PFSK-1 (cell line): ENCODE measurements around the gene RAP1GAP2.

ENCODE experiments used
- FOXP2 ChIP-seq: optimal IDR thresholded peaks from 2 replicates; pipeline ENCODE3; 2011; ENCODE audit warnings: borderline replicate concordance, control low read depth, inconsistent platforms; ENCODE audit not compliant: insufficient read depth; ENCODE audit errors: extremely low read length, extremely low read depth
- POLR2AphosphoS5 ChIP-seq: IDR thresholded peaks from 2 replicates; pipeline ENCODE4 v1.6.1; 2012; ENCODE audit warnings: low read depth, mild to moderate bottlenecking, control low read depth, low read length, moderate library complexity
- SIN3A ChIP-seq: IDR thresholded peaks from 2 replicates; pipeline ENCODE4 v1.6.1; 2012; ENCODE audit warnings: mild to moderate bottlenecking, low read length, moderate library complexity, borderline replicate concordance; ENCODE audit not compliant: insufficient read depth
- TAF1 ChIP-seq: IDR thresholded peaks from 2 replicates; pipeline ENCODE4 v1.6.1; 2012; ENCODE audit warnings: low read length, control low read depth, borderline replicate concordance; ENCODE audit not compliant: insufficient read depth
- TF ChIP-seq, protein P1 (sequence below), 2 experiments: IDR thresholded peaks; 2 replicates each; pipeline versions ENCODE4 v1.6.1 to v1.8.0; 2011 to 2012; ENCODE audit warnings: low read depth in 2 of 2, low read length in 2 of 2, control low read depth in 1 of 2, inconsistent platforms in 1 of 2, mild to moderate bottlenecking in 1 of 2, moderate library complexity in 1 of 2; ENCODE audit not compliant: insufficient read depth in 1 of 2

GRCh38 chr17:3026125-3026855 is 230.1 kb downstream of the RAP1GAP2 start:
- TF ChIP-seq SIN3A (no peak), POLR2AphosphoS5 (no peak), TAF1 (no peak), FOXP2 (no peak)
- TF ChIP-seq, protein P1, sequence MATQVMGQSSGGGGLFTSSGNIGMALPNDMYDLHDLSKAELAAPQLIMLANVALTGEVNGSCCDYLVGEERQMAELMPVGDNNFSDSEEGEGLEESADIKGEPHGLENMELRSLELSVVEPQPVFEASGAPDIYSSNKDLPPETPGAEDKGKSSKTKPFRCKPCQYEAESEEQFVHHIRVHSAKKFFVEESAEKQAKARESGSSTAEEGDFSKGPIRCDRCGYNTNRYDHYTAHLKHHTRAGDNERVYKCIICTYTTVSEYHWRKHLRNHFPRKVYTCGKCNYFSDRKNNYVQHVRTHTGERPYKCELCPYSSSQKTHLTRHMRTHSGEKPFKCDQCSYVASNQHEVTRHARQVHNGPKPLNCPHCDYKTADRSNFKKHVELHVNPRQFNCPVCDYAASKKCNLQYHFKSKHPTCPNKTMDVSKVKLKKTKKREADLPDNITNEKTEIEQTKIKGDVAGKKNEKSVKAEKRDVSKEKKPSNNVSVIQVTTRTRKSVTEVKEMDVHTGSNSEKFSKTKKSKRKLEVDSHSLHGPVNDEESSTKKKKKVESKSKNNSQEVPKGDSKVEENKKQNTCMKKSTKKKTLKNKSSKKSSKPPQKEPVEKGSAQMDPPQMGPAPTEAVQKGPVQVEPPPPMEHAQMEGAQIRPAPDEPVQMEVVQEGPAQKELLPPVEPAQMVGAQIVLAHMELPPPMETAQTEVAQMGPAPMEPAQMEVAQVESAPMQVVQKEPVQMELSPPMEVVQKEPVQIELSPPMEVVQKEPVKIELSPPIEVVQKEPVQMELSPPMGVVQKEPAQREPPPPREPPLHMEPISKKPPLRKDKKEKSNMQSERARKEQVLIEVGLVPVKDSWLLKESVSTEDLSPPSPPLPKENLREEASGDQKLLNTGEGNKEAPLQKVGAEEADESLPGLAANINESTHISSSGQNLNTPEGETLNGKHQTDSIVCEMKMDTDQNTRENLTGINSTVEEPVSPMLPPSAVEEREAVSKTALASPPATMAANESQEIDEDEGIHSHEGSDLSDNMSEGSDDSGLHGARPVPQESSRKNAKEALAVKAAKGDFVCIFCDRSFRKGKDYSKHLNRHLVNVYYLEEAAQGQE (IDR thresholded peaks at IDR 0.05; ENCODE audit: insufficient read depth in 1 of 2, low read depth in 2 of 2, low read length in 2 of 2), result no peak
